ENCODE results near the gene G6PC1.
"Not testable (repeated sequence)": the region's sequence is repeated elsewhere in the genome, so short reads cannot be mapped to it uniquely, and the experiment has no call there.

G6PC1 gene

GRCh38 chr17:42873932-42874695 lies 26.5 kb upstream of the G6PC1 start:
- DNase-seq: not testable (repeated sequence)

- no peak for DNase-seq
These were observed 23.6 kb upstream of the G6PC1 start for GRCh38 chr17:42877037-42877436.

- no peak for DNase-seq
These were observed 22.3 kb upstream of the G6PC1 start for GRCh38 chr17:42878123-42878880.

- DNase-seq: no peak
These were observed 21.5 kb upstream of the G6PC1 start for GRCh38 chr17:42878924-42879595.

GRCh38 chr17:42879596-42879985 lies 21.0 kb upstream of the G6PC1 start:
- DNase-seq: no peak

GRCh38 chr17:42880776-42881310 lies 19.8 kb upstream of the G6PC1 start:
- no peak for DNase-seq

- not testable (repeated sequence) for DNase-seq
These were observed 18.9 kb upstream of the G6PC1 start for GRCh38 chr17:42881706-42882105.

GRCh38 chr17:42882166-42882565 lies 18.4 kb upstream of the G6PC1 start:
- no peak for DNase-seq

GRCh38 chr17:42883802-42884558 lies 16.6 kb upstream of the G6PC1 start:
- DNase-seq: no peak

- not testable (repeated sequence) for DNase-seq
These were observed 14.8 kb upstream of the G6PC1 start for GRCh38 chr17:42885806-42886205.

GRCh38 chr17:42886283-42887176 lies 14.1 kb upstream of the G6PC1 start:
- DNase-seq: no peak

- DNase-seq: no peak
These were observed 10.8 kb upstream of the G6PC1 start for GRCh38 chr17:42889809-42890208.

- no peak for DNase-seq
These were observed 9.0 kb upstream of the G6PC1 start for GRCh38 chr17:42891539-42892152.

- no peak for DNase-seq
These were observed 7.2 kb upstream of the G6PC1 start for GRCh38 chr17:42893359-42893758.

- no peak for DNase-seq
These were observed 6.1 kb upstream of the G6PC1 start for GRCh38 chr17:42894283-42895184.

GRCh38 chr17:42895185-42895555 lies 5.4 kb upstream of the G6PC1 start:
- no peak for DNase-seq

- no peak for DNase-seq
These were observed 2.3 kb upstream of the G6PC1 start for GRCh38 chr17:42898147-42898811.

GRCh38 chr17:42899981-42900380 lies 618 bp upstream of the G6PC1 start:
- DNase-seq: not testable (repeated sequence)

- DNase-seq: no peak
These were observed 1.1 kb downstream of the G6PC1 start for GRCh38 chr17:42901535-42902229.

All from NCI-H526 treated with DMSO at 0.1 percent for 48 hours (cell line).